Lower leg skin (tissue), 4 donors: ENCODE results near the gene MVK. TPM values are rescaled to one million over a fixed set of nuclear protein-coding genes. Genes with fewer than 3 reads are reported as not detected.

ENCODE experiments used
- DNase-seq, 2 donors: peaks; one replicate each; pipeline ENCODE4 v3.0.0-alpha.2; 2019; ENCODE audit warnings: low spot score in 2 of 2
- H3K4me3 ChIP-seq: fragments of 200-600 bp; sonication (generic); 2 replicates; pipeline ENCODE4 v1.5.1; 2017; ENCODE audit warnings: mild to moderate bottlenecking, low read depth; ENCODE audit not compliant: poor library complexity, severe bottlenecking
- POLR2A ChIP-seq, 2 donors: fragments of 450-650 bp; IDR thresholded peaks; one replicate each; pipeline ENCODE4 v1.6.1; 2016 to 2017; ENCODE audit warnings: antibody characterized with exemption in 2 of 2, mild to moderate bottlenecking in 1 of 2, moderate library complexity in 1 of 2
- WGBS, 2 donors: methylation state at CpG; one replicate each; pipeline ENCODE4 v1.1.5; 2018; 5-methylcytosine and 5-hydroxymethylcytosine counted together
- intact Hi-C: fragments of 100-400 bp; cut with DNase I; formaldehyde crosslinking; loops from one replicate; pipeline ENCODE4 v1.15.0; 2023; ENCODE audit warnings: low total_unique reads
- total RNA-seq, 4 donors: library from RNA; depleted of rRNA; stranded (reverse); fragments of >200 nt; gene quantifications; one replicate each; pipeline ENCODE4 v1.1.0, GENCODE V29; 2016
- TF ChIP-seq, protein P1 (sequence below), 3 donors: fragments of 450-650 bp; IDR thresholded peaks; one replicate each; pipeline ENCODE4 v1.5.1; 2016; ENCODE audit warnings: antibody characterized with exemption in 3 of 3, mild to moderate bottlenecking in 3 of 3, moderate library complexity in 2 of 3

MVK gene
- total RNA-seq, 4 donors from 2014 or later, result 50.1 to 71.9 (median 61.9) TPM

DNA sequence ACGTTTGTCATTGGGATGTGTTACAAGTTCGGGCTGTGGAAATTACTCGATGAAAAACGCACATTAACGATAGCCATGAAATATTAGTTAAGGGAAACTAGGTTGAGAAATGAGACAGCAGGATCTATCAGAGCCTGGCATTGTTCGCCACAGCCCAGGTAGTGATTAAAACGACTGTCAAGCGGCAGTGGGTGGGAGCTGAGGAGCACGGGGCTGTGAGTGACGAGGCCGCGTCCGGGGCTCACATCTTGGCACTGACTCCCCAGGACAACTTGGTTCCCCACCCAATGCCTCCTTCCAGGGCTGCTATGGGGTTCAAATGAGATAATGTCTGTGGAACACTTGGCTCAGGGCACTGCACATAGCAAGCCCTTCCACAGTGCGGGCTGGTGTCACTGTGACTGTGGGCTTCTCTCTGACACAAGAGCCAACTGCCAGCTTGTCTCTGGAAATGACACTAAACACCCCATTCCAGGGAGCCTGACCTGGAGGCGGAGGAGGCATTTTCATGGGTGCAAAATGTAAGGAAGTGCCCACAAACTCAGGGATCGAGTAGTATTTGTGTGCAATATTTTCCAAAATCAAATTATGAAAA, 19.6 kb upstream of the MVK start:
- 31 to 34% methylated on average over 16 of the region's 16 CpGs for WGBS, 2 donors
- H3K4me3 ChIP-seq, result no peak overlapping the region
- DNase-seq, result no peak
- TF ChIP-seq, protein P1, sequence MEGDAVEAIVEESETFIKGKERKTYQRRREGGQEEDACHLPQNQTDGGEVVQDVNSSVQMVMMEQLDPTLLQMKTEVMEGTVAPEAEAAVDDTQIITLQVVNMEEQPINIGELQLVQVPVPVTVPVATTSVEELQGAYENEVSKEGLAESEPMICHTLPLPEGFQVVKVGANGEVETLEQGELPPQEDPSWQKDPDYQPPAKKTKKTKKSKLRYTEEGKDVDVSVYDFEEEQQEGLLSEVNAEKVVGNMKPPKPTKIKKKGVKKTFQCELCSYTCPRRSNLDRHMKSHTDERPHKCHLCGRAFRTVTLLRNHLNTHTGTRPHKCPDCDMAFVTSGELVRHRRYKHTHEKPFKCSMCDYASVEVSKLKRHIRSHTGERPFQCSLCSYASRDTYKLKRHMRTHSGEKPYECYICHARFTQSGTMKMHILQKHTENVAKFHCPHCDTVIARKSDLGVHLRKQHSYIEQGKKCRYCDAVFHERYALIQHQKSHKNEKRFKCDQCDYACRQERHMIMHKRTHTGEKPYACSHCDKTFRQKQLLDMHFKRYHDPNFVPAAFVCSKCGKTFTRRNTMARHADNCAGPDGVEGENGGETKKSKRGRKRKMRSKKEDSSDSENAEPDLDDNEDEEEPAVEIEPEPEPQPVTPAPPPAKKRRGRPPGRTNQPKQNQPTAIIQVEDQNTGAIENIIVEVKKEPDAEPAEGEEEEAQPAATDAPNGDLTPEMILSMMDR (IDR thresholded peaks at IDR 0.05), result no peak
- no peak for TF ChIP-seq POLR2A (IDR thresholded peaks at IDR 0.05)
- intact Hi-C loops, result no loop called here

GRCh38 chr12:109554761-109555160, 18.8 kb upstream of the MVK start:
- 58 to 59% methylated on average over 6 of the region's 6 CpGs for WGBS, 2 donors
- no peak overlapping the region for H3K4me3 ChIP-seq
- DNase-seq, result no peak
- TF ChIP-seq POLR2A (IDR thresholded peaks at IDR 0.05), result no peak
- intact Hi-C loops, result no loop called here

DNA sequence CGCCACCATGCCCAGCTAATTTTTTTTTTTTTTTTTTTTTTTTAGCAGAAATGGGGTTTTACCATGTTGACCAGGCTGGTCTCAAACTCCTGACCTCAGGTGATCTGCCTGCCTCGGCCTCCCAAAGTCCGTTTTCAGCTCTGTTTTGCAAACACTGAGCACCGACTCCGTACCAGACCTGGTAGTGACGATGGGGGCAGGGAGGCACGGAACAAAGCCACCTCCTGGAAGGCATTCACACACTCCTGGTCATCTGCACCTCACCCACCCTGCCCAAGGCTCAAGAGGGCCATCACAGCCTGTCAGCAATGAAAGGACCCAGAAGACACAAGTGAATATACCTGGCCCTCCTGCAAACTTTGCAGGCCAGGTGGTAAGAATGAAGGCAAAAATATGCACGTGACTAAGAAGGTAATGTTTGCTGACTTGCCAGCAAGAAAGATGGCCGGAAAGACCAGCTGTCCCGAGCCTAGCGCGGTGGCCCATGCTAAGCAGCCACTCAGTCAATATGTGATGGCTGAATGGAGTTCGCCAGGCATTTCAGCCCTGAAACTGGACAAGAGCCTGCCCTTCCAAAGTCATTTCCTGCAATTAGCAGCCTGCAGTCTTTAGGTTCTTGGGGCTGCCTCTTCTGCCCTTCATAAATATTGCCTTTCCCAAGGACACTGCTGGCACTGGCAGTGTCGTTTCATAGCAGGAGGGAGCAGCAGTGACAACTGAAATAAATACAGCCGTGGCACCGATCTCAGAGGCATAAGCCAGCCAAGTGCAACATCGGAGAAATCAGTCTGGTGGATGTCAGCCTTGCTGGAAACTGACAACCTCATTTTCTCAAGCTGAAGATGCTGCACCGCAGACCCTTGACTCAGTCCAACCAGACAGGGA, 17.9 kb upstream of the MVK start:
- TF ChIP-seq POLR2A (IDR thresholded peaks at IDR 0.05), result no peak
- TF ChIP-seq, protein P1 (IDR thresholded peaks at IDR 0.05), result no peak
- 79% methylated on average over 18 of the region's 18 CpGs for whole genome bisulfite sequencing, 2 donors
- intact Hi-C loops, result no loop called here
- H3K4me3 ChIP-seq, result no peak overlapping the region
- DNase-seq, result no peak

DNA sequence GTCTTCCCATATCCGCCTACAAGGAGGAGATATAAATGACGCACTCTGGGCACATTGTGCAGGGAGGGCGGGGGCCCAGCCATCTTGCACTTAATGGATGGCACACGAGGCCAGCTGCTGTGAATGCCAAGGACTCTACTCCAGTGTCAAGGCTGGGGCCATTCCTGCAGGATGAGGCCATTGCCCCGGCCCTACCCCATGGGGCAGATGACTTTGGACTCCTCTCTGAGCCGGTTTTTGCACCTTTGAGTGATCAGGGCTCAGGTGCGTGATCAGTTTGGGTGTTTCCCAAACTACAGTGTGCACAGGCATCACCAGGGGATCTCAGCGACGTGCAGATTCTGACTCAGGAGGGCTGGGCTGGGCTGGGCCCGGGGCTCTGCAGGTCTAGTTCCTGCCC, 16.4 kb upstream of the MVK start:
- 82 to 87% methylated on average over 7 to 10 of the region's 10 CpGs for WGBS, 2 donors
- intact Hi-C loops, result no loop called here

GRCh38 chr12:109557805-109558204, 15.8 kb upstream of the MVK start:
- no peak for DNase-seq
- TF ChIP-seq, protein P1 (IDR thresholded peaks at IDR 0.05), result no peak
- TF ChIP-seq POLR2A (IDR thresholded peaks at IDR 0.05), result no peak
- no peak overlapping the region for H3K4me3 ChIP-seq
- 83 to 90% methylated on average over 12 of the region's 12 CpGs for WGBS, 2 donors
- intact Hi-C loops, result no loop called here

More for the DNA sequence above, 16.4 kb upstream of the MVK start:
- H3K4me3 ChIP-seq, result no peak overlapping the region
- DNase-seq, result no peak
- no peak for TF ChIP-seq POLR2A (IDR thresholded peaks at IDR 0.05)
- TF ChIP-seq, protein P1 (IDR thresholded peaks at IDR 0.05), result no peak

- TF ChIP-seq POLR2A (IDR thresholded peaks at IDR 0.05), result no peak
- TF ChIP-seq, protein P1 (IDR thresholded peaks at IDR 0.05), result no peak
- no peak for DNase-seq
- WGBS, 2 donors, result 93% methylated on average over 21 to 24 of the region's 25 CpGs
These were observed 15.0 kb upstream of the MVK start for GRCh38 chr12:109558374-109559199.

More at GRCh38 chr12:109558374-109559199, 15.0 kb upstream of the MVK start:
- intact Hi-C loops, result no loop called here
- no peak overlapping the region for H3K4me3 ChIP-seq
